NCI-H524 (cell line): ENCODE data around the gene C5AR2.
"Not testable (repeated sequence)": the region's sequence is repeated elsewhere in the genome, so short reads cannot be mapped to it uniquely, and the experiment has no call there.

Experiments
- DNase-seq, 2 experiments: peaks; one replicate each; lab custom pipeline; 2025; lab: John Stamatoyannopoulos, UW

C5AR2 gene

DNA sequence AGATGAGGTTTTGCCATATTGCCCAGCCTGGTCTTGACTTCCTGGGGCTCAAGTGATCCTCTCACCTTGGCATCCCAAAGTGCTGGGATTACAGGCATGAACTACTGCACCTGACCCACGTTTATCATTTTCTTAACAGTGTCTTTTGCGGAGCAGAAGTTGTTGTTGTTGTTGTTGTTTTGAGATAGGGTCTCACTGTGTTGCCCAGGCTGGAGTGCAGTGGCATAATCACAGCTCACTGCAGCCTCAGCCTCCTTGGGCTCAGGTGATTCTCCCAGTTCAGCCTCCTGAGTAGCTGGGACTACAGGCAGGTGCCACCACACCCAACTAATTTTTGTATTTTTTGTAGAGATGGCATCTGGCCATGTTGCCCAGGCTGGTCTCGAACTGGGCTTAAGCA is 55.6 kb downstream of the C5AR2 start:
- DNase-seq: not testable (repeated sequence)

DNA sequence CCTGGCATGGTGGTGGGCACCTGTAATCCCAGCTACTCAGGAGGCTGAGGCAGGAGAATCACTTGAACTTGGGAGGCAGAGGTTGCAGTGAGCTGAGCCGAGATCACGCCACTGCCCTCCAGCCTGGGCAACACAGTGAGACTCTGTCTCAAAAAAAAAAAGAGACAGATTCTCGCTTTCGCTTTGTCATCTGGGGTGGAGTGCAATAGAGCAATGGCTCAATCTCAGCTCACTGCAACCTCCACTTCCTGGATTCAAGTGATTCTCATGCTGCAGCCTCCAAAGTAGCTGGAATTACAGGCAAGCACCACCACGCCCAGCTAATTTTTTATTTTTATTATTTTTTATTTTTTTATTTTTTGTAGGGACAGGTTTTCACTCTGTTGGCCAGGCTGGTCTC is 56.7 kb downstream of the C5AR2 start:
- DNase-seq: not testable (repeated sequence)

DNA sequence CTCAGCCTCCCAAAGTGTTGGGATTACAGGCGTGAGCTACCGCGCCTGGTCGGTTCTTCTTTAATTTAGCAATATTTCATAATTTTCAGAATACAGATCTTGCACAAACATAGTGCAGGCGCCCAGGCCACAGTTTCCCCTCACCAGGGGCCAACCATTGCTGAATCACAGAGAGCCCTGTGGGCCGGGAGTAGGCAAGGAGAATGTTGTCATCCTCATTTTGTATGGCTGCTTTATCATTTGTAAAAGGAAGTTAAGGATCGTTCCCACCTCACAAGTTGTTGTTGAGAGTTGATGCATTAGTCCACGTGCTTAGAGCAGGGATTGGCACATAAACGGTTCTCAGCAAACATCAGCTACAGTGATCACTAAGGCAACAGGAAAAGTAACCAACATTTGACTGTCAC is 57.2 kb downstream of the C5AR2 start:
- DNase-seq: no peak

DNA sequence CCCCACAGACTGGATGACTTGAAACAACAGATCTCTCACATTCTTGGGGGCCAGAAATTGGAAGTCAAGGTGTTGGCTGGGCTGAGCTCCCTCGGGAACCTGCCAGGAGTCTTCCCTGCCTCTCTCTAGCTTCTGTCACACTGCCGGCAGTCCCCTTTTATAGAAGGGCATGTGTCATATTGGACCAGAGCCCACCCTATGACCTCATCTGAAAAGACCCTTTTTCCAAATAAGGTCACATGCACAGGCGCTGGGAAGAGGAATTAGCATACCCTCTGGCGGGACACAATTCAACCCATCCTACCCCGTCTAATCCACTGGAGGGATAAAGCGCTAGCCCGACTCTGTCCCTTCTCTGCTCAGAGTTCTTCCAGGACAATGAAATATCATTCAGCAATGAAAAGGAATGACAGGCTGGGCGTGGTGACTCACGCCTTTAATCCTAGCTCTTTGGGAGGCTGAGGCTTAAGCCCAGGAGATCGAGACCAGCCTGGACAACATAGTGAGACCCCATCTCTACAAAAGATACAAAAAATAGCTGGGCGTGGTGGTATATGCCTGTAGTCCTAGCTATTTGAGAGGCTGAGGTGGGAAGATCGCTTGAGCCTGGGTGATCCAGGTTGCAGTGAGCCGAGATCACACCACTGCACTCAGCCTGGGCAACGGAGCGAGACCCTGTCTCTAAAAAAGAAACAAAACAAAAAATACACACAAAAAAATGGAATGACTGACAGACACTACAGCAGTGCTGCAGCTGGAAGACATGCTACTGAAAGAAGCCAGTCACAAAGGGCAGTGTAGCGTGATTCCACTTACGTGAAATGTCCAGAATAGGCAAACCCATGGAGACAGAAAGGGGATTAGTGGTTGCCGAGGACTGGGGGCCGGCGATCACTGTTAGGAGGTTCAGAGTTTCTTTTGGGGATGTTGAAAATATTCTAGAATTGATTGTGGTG is 58.8 kb downstream of the C5AR2 start:
- DNase-seq: no peak

DNA sequence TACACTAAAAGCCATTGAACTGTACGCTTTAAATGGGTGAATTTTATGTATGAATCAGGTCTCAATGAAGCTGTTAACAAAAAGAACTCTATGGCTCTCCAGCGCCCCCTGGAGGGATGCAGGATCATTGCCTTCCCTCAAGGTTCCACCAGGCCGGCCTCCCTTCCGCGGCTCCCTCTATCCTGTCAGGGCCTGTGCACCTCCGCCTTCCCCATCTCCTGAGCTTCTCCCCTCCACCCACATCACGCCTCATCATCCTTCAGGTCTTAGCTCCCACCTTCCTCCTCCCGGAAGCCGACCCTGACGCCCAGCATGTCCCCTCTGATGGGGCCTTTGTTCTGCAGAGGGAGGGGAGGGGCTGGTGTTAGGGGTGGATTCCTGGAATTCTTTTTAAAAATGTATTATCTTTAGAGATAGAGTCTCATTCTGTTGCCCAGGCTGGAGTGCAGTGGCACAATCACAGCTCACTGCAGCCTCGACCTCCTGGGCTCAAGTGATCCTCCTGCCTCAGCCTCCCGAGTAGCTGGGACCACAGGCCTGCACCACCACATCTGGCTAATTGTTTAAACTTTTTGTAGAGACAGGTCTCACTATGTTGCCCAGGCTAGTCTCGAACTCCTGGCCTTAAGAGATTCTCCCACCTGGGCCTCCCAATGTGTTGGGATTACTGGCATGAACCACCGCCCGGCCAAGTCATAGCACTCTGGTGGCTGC is 59.7 kb downstream of the C5AR2 start:
- peak in 1 of 2 experiments; percentile 69 for DNase-seq
